Islet of Langerhans (tissue), 1 donor: ENCODE results near the gene DIAPH3.
A peak's percentile ranks its signal among the peaks of the same experiment; 100 is the strongest.

Experiments used
- FAIRE-seq: peaks from one replicate; lab custom pipeline; 2011; peaks lifted over from hg19 to GRCh38; lab: Jason Lieb, UNC

The DIAPH3 gene

GRCh38 chr13:59867867-59868266 lies 295.9 kb downstream of the DIAPH3 start:
- no peak for FAIRE-seq

GRCh38 chr13:59865398-59865797 lies 298.3 kb downstream of the DIAPH3 start:
- no peak for FAIRE-seq

- no peak for FAIRE-seq
These were observed 300.1 kb downstream of the DIAPH3 start for GRCh38 chr13:59863621-59864020.

GRCh38 chr13:59861676-59862075 lies 302.1 kb downstream of the DIAPH3 start:
- FAIRE-seq = no peak

GRCh38 chr13:59856281-59856810 lies 307.4 kb downstream of the DIAPH3 start:
- FAIRE-seq = no peak

- FAIRE-seq = no peak
These were observed 316.7 kb downstream of the DIAPH3 start for GRCh38 chr13:59846845-59847620.

- no peak for FAIRE-seq
These were observed 320.7 kb downstream of the DIAPH3 start for GRCh38 chr13:59843040-59843439.

GRCh38 chr13:59842507-59842906 lies 321.2 kb downstream of the DIAPH3 start:
- no peak for FAIRE-seq

GRCh38 chr13:59839186-59839585 lies 324.5 kb downstream of the DIAPH3 start:
- no peak for FAIRE-seq

- FAIRE-seq = no peak
These were observed 326.6 kb downstream of the DIAPH3 start for GRCh38 chr13:59837101-59837500.

GRCh38 chr13:59835569-59835968 lies 328.2 kb downstream of the DIAPH3 start:
- no peak for FAIRE-seq

- no peak for FAIRE-seq
These were observed 328.9 kb downstream of the DIAPH3 start for GRCh38 chr13:59834801-59835200.

- no peak for FAIRE-seq
These were observed 334.0 kb downstream of the DIAPH3 start for GRCh38 chr13:59829690-59830089.

- FAIRE-seq = no peak
These were observed 340.2 kb downstream of the DIAPH3 start for GRCh38 chr13:59823486-59823885.

- FAIRE-seq = no peak
These were observed 354.2 kb downstream of the DIAPH3 start for GRCh38 chr13:59809564-59809963.

GRCh38 chr13:59806801-59807200 lies 356.9 kb downstream of the DIAPH3 start:
- FAIRE-seq = peak; percentile 94

GRCh38 chr13:59801107-59801880 lies 362.4 kb downstream of the DIAPH3 start:
- FAIRE-seq = no peak

- no peak for FAIRE-seq
These were observed 370.6 kb downstream of the DIAPH3 start for GRCh38 chr13:59793107-59793506.

- FAIRE-seq = no peak
These were observed 373.1 kb downstream of the DIAPH3 start for GRCh38 chr13:59790626-59791025.

- no peak for FAIRE-seq
These were observed 374.2 kb downstream of the DIAPH3 start for GRCh38 chr13:59789558-59789957.

- FAIRE-seq = no peak
These were observed 376.0 kb downstream of the DIAPH3 start for GRCh38 chr13:59787679-59788078.

- no peak for FAIRE-seq
These were observed 381.0 kb downstream of the DIAPH3 start for GRCh38 chr13:59782696-59783095.

GRCh38 chr13:59780058-59780457 lies 383.7 kb downstream of the DIAPH3 start:
- FAIRE-seq = no peak
